ENCODE measurements around the gene PKDCC. TPM values are rescaled to one million over a fixed set of nuclear protein-coding genes. Genes with fewer than 3 reads are reported as not detected.

PKDCC gene
- total and polyA plus RNA-seq, 10 of the 15 experiments (the other 5 are each of a cell fraction or from before 2014, with no cell fraction given) = 0.13 to 10.2 (median 2.3) TPM

DNA sequence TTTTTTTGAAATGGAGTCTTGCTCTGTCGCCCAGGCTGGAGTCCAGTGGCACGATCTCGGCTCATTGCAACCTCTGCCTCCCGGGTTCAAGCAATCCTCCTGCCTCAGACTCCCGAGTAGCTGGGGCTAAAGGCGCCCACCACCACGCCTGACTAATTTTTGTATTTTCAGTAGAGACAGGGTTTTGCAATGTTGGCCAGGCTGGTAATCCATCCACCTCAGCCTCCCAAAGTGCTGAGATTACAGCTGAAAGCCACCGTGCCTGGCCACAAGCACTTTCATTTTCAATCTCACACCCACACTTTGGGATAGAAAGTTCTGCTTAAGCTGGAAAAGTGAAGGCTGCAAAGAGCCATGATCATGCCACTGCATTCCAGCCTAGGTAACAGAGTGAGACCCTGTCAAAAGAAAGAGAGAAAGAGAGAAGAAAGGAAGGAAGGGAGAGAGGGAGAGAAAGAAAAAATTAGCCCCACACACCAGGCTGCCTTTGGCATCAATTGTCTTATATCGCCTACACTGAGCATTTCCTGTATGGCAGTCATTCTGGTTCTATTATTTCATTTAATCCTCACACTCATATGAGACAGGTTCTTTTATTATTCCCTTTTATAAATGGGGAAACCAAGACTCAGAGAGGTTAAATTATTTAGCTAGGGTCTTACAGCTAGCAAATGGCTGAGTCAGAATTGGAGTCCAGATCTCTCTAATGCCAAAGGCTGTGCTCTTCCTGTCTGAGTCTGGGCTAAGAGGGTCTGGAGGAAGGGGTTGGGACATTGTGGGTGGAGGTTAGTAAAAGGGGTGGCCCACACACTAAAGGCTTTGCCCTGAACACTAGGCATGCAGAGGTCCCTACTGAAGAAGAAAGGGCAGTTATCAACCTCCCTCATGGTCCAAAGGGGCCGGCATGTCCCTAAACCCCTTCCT is 37.9 kb upstream of the PKDCC start (continued):
- TF ChIP-seq, protein P1, sequence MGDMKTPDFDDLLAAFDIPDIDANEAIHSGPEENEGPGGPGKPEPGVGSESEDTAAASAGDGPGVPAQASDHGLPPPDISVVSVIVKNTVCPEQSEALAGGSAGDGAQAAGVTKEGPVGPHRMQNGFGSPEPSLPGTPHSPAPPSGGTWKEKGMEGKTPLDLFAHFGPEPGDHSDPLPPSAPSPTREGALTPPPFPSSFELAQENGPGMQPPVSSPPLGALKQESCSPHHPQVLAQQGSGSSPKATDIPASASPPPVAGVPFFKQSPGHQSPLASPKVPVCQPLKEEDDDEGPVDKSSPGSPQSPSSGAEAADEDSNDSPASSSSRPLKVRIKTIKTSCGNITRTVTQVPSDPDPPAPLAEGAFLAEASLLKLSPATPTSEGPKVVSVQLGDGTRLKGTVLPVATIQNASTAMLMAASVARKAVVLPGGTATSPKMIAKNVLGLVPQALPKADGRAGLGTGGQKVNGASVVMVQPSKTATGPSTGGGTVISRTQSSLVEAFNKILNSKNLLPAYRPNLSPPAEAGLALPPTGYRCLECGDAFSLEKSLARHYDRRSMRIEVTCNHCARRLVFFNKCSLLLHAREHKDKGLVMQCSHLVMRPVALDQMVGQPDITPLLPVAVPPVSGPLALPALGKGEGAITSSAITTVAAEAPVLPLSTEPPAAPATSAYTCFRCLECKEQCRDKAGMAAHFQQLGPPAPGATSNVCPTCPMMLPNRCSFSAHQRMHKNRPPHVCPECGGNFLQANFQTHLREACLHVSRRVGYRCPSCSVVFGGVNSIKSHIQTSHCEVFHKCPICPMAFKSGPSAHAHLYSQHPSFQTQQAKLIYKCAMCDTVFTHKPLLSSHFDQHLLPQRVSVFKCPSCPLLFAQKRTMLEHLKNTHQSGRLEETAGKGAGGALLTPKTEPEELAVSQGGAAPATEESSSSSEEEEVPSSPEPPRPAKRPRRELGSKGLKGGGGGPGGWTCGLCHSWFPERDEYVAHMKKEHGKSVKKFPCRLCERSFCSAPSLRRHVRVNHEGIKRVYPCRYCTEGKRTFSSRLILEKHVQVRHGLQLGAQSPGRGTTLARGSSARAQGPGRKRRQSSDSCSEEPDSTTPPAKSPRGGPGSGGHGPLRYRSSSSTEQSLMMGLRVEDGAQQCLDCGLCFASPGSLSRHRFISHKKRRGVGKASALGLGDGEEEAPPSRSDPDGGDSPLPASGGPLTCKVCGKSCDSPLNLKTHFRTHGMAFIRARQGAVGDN (IDR thresholded peaks at IDR 0.05) = no peak
- TF ChIP-seq RUNX3 (IDR thresholded peaks at IDR 0.05; ENCODE audit: low read length) (peak; percentile 77), JUNB (IDR thresholded peaks at IDR 0.05) (0 out of 2 replicates have a peak, but pooled peaks have one; percentile 10), TBL1XR1 (IDR thresholded peaks at IDR 0.05; ENCODE audit: low read depth, low read length) (no peak)
- TF ChIP-seq, protein P2, sequence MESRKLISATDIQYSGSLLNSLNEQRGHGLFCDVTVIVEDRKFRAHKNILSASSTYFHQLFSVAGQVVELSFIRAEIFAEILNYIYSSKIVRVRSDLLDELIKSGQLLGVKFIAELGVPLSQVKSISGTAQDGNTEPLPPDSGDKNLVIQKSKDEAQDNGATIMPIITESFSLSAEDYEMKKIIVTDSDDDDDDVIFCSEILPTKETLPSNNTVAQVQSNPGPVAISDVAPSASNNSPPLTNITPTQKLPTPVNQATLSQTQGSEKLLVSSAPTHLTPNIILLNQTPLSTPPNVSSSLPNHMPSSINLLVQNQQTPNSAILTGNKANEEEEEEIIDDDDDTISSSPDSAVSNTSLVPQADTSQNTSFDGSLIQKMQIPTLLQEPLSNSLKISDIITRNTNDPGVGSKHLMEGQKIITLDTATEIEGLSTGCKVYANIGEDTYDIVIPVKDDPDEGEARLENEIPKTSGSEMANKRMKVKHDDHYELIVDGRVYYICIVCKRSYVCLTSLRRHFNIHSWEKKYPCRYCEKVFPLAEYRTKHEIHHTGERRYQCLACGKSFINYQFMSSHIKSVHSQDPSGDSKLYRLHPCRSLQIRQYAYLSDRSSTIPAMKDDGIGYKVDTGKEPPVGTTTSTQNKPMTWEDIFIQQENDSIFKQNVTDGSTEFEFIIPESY (IDR thresholded peaks at IDR 0.05) = no peak
- TF ChIP-seq, protein P3, sequence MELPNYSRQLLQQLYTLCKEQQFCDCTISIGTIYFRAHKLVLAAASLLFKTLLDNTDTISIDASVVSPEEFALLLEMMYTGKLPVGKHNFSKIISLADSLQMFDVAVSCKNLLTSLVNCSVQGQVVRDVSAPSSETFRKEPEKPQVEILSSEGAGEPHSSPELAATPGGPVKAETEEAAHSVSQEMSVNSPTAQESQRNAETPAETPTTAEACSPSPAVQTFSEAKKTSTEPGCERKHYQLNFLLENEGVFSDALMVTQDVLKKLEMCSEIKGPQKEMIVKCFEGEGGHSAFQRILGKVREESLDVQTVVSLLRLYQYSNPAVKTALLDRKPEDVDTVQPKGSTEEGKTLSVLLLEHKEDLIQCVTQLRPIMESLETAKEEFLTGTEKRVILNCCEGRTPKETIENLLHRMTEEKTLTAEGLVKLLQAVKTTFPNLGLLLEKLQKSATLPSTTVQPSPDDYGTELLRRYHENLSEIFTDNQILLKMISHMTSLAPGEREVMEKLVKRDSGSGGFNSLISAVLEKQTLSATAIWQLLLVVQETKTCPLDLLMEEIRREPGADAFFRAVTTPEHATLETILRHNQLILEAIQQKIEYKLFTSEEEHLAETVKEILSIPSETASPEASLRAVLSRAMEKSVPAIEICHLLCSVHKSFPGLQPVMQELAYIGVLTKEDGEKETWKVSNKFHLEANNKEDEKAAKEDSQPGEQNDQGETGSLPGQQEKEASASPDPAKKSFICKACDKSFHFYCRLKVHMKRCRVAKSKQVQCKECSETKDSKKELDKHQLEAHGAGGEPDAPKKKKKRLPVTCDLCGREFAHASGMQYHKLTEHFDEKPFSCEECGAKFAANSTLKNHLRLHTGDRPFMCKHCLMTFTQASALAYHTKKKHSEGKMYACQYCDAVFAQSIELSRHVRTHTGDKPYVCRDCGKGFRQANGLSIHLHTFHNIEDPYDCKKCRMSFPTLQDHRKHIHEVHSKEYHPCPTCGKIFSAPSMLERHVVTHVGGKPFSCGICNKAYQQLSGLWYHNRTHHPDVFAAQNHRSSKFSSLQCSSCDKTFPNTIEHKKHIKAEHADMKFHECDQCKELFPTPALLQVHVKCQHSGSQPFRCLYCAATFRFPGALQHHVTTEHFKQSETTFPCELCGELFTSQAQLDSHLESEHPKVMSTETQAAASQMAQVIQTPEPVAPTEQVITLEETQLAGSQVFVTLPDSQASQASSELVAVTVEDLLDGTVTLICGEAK (IDR thresholded peaks at IDR 0.05; ENCODE audit: borderline replicate concordance) = no peak
